ENCODE measurements around the gene NKD1.

DNA sequence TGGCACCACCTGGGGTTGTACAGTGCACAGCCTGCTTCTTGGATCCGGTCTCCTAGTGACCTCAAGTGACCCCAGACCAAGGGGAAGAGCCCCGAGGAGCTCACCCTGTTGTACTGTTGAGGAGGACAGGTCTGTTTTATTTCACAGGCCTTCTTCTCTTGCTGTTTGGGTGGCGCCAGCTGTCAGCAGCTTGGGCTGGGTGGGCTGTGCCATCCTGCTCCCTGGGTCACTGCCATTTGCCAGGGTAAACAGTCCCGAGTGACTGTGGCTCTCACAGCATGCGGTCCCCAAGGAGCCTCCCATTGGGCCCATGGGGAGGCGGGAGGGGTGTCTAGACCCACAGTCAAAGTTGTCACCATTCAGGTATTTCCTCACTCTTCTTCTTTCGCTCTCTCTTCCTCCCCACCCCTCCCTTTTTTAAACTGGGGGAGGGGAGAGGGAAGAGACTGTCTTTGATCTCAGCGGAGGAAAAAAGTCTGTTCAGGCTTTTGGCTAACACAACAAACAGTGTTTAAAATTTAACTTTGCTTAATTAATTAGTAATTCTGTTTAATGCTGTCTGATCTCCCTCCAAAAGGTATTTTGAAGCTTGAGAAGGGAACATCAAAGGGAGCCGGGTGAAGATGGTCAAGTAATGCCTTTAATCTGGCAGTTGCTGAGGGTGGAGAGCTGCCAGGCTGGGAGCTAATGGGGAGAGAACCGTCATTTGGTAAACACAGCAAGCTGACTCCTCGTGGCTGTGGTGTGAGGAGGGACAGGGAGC is 68.9 kb downstream of the NKD1 start:
- TF ChIP-seq POLR2AphosphoS5 (IDR thresholded peaks at IDR 0.05; ENCODE audit: low read depth, low read length) (no peak), TAF1 (IDR thresholded peaks at IDR 0.05; ENCODE audit: borderline replicate concordance, insufficient read depth, low read length) (no peak), SIN3A (IDR thresholded peaks at IDR 0.05; ENCODE audit: borderline replicate concordance, insufficient read depth, low read length) (no peak)
- TF ChIP-seq, protein P1, sequence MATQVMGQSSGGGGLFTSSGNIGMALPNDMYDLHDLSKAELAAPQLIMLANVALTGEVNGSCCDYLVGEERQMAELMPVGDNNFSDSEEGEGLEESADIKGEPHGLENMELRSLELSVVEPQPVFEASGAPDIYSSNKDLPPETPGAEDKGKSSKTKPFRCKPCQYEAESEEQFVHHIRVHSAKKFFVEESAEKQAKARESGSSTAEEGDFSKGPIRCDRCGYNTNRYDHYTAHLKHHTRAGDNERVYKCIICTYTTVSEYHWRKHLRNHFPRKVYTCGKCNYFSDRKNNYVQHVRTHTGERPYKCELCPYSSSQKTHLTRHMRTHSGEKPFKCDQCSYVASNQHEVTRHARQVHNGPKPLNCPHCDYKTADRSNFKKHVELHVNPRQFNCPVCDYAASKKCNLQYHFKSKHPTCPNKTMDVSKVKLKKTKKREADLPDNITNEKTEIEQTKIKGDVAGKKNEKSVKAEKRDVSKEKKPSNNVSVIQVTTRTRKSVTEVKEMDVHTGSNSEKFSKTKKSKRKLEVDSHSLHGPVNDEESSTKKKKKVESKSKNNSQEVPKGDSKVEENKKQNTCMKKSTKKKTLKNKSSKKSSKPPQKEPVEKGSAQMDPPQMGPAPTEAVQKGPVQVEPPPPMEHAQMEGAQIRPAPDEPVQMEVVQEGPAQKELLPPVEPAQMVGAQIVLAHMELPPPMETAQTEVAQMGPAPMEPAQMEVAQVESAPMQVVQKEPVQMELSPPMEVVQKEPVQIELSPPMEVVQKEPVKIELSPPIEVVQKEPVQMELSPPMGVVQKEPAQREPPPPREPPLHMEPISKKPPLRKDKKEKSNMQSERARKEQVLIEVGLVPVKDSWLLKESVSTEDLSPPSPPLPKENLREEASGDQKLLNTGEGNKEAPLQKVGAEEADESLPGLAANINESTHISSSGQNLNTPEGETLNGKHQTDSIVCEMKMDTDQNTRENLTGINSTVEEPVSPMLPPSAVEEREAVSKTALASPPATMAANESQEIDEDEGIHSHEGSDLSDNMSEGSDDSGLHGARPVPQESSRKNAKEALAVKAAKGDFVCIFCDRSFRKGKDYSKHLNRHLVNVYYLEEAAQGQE (IDR thresholded peaks at IDR 0.05; ENCODE audit: insufficient read depth in 1 of 2, low read depth in 2 of 2, low read length in 2 of 2): no peak
